A549 (cell line): Measurements from ENCODE around the gene STYK1.

ENCODE experiments used
- CEBPB ChIP-seq, 2 experiments: fragments of >200 bp in 1 of 2; sonication (Bioruptor Twin) in 1 of 2; formaldehyde crosslinking in 1 of 2; IDR thresholded peaks; 2 replicates each; pipeline ENCODE4 v1.6.1; 2012 to 2016
- EP300 ChIP-seq, 2 experiments: fragments of >200 bp; sonication (Bioruptor Twin); formaldehyde crosslinking; IDR thresholded peaks; 2 replicates in 1 of 2; 3 replicates in 1 of 2; pipeline ENCODE4 v1.6.1; 2016 to 2017
- ESRRA ChIP-seq: fragments of 150-350 bp; IDR thresholded peaks from 2 replicates; pipeline ENCODE4 v1.6.1; 2014; ENCODE audit warnings: mild to moderate bottlenecking, low read length, borderline replicate concordance
- HDAC2 ChIP-seq: fragments of 200-600 bp; sonication (generic); IDR thresholded peaks from 2 replicates; pipeline ENCODE4 v1.6.1; 2016
- JUN ChIP-seq, 2 experiments: fragments of >200 bp; sonication (Bioruptor Twin); formaldehyde crosslinking; IDR thresholded peaks; 2 replicates in 1 of 2; 3 replicates in 1 of 2; pipeline ENCODE4 v1.6.1; 2016 to 2017
- MYC ChIP-seq: IDR thresholded peaks from 2 replicates; pipeline ENCODE4 v1.6.1; 2012; ENCODE audit warnings: mild to moderate bottlenecking, inconsistent platforms, low read length, improper control_type of control experiment, borderline replicate concordance
- NPAS2 ChIP-seq: fragments of 250-450 bp; sonication (Bioruptor Pico); IDR thresholded peaks from 2 replicates; pipeline ENCODE4 v1.8.0; 2022; ENCODE audit warnings: mild to moderate bottlenecking, moderate library complexity, borderline replicate concordance
- POLR2A ChIP-seq: IDR thresholded peaks from 2 replicates; pipeline ENCODE4 v1.6.1; 2012; ENCODE audit warnings: mild to moderate bottlenecking, low read length
- POLR2AphosphoS2 ChIP-seq: conservative IDR thresholded peaks from 2 replicates; pipeline ENCODE4 v1.6.1; 2012; ENCODE audit warnings: low read length, improper control_type of control experiment, inconsistent platforms
- RCOR1 ChIP-seq: fragments of 150-350 bp; IDR thresholded peaks from 2 replicates; pipeline ENCODE4 v1.6.1; 2014; ENCODE audit warnings: antibody characterized with exemption, low read length, low read depth
- ZFP36 ChIP-seq: fragments of 450-650 bp; IDR thresholded peaks from 2 replicates; pipeline ENCODE4 v1.6.1; 2014; ENCODE audit warnings: borderline replicate concordance; ENCODE audit not compliant: partially characterized antibody
- TF ChIP-seq, protein P1 (sequence below): fragments of >200 bp; sonication (Bioruptor Twin); formaldehyde crosslinking; IDR thresholded peaks from 3 replicates; pipeline ENCODE4 v1.5.1; 2016
- TF ChIP-seq, protein P2 (sequence below): fragments of 200-600 bp; sonication (generic); IDR thresholded peaks from 2 replicates; pipeline ENCODE4 v1.6.1; 2016; ENCODE audit warnings: antibody characterized with exemption, mild to moderate bottlenecking, moderate library complexity

DNA sequence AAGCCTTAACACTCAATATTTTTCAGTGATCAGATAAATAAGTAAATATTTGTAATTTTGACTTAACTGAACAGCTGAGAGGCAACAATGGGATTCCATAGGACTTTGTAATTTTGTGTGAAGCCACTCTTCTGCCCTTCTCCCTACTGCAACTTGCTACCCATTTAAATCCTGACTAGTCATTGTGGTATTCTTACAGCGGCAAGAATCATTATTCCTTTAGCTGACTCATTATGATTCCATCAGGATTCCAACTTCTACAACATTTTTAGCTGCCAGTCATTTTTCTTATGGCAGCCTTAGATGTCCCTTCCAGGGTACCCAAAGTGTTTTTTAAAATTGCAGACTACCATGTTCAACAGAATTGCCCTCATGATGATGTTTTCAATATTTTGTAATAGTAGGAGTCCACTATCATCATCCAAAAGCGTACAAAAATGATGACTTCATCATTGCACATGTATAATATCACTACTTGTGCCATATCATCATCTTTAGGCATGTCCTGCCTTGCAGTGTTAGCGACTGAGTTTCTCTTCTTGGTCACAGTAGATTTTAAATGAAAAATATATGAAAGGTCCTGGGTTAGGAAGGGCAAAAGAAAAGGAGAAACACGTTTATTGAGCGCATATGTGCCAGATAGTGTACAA lies 55.4 kb downstream of the STYK1 start:
- TF ChIP-seq POLR2A (no peak), NPAS2 (CRISPR knock-in tag) (no peak), JUN (IDR thresholded peaks at IDR 0.05) (no peak), RCOR1 (no peak), ESRRA (no peak), CEBPB (IDR thresholded peaks at IDR 0.05) (no peak), EP300 (IDR thresholded peaks at IDR 0.05) (no peak), POLR2AphosphoS2 (no peak), MYC (no peak), ZFP36 (no peak), HDAC2 (no peak)
- TF ChIP-seq, protein P1, sequence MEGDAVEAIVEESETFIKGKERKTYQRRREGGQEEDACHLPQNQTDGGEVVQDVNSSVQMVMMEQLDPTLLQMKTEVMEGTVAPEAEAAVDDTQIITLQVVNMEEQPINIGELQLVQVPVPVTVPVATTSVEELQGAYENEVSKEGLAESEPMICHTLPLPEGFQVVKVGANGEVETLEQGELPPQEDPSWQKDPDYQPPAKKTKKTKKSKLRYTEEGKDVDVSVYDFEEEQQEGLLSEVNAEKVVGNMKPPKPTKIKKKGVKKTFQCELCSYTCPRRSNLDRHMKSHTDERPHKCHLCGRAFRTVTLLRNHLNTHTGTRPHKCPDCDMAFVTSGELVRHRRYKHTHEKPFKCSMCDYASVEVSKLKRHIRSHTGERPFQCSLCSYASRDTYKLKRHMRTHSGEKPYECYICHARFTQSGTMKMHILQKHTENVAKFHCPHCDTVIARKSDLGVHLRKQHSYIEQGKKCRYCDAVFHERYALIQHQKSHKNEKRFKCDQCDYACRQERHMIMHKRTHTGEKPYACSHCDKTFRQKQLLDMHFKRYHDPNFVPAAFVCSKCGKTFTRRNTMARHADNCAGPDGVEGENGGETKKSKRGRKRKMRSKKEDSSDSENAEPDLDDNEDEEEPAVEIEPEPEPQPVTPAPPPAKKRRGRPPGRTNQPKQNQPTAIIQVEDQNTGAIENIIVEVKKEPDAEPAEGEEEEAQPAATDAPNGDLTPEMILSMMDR = no peak
- TF ChIP-seq, protein P2, sequence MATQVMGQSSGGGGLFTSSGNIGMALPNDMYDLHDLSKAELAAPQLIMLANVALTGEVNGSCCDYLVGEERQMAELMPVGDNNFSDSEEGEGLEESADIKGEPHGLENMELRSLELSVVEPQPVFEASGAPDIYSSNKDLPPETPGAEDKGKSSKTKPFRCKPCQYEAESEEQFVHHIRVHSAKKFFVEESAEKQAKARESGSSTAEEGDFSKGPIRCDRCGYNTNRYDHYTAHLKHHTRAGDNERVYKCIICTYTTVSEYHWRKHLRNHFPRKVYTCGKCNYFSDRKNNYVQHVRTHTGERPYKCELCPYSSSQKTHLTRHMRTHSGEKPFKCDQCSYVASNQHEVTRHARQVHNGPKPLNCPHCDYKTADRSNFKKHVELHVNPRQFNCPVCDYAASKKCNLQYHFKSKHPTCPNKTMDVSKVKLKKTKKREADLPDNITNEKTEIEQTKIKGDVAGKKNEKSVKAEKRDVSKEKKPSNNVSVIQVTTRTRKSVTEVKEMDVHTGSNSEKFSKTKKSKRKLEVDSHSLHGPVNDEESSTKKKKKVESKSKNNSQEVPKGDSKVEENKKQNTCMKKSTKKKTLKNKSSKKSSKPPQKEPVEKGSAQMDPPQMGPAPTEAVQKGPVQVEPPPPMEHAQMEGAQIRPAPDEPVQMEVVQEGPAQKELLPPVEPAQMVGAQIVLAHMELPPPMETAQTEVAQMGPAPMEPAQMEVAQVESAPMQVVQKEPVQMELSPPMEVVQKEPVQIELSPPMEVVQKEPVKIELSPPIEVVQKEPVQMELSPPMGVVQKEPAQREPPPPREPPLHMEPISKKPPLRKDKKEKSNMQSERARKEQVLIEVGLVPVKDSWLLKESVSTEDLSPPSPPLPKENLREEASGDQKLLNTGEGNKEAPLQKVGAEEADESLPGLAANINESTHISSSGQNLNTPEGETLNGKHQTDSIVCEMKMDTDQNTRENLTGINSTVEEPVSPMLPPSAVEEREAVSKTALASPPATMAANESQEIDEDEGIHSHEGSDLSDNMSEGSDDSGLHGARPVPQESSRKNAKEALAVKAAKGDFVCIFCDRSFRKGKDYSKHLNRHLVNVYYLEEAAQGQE = no peak
